Measurements from ENCODE around the gene COL4A2.

- TF ChIP-seq CTCF (IDR thresholded peaks at IDR 0.05; ENCODE audit: low read length) (no peak), EZH2 (IDR thresholded peaks at IDR 0.05; ENCODE audit: borderline replicate concordance, low read length) (no peak)
Measured at GRCh38 chr13:110410936-110411687, 104.0 kb downstream of the COL4A2 start.
